ENCODE measurements around the gene RC3H2. TPM values are rescaled to one million over a fixed set of nuclear protein-coding genes. Genes with fewer than 3 reads are reported as not detected.

The RC3H2 gene
- polyA plus RNA-seq, 1 donor, result 52.1 TPM

- no peak for DNase-seq
These were observed 98.5 kb downstream of the RC3H2 start for GRCh38 chr9:122806661-122807060.

- DNase-seq, result no peak
These were observed 104.8 kb downstream of the RC3H2 start, which contains the start of gene OR1K1 for GRCh38 chr9:122800066-122801060. Gene OR1K1 (plus strand): TSS chr9:122800123. CDS start chr9:122800123, 0 bp downstream.

DNA sequence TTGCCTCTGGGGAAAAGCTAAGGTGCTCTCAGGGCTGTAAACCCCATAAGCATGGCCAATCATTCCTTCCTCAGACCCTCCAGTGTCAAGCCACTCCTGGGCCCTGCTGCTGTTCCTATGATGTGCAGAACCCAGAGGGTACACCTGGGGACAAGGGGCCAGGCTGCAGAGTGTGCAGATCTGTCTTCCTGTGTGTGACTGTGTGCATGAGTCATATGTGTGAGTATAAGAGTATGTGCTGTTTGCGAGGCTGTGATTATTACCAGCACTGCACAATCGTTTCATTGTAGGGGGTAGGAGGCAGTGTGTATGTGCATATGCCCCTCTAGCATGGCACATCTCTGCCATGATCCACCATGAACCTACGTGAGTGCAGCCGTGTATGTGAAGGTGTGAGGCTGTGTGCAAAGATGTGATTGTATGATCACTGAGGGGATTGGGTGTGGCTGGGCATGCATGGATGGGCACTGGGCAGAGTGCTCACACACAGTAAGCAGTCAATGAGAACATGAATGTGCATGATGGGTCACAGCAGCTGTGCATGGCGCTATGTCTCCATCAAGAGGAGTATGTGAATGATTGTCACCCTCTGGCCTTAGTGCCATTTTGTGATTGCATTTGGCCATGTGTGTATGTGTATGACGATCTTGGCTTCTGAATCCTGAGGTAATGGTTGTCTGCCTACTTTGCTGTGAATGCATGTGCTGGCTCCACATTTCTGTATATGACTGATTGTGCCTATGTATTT is 107.7 kb downstream of the RC3H2 start:
- DNase-seq, result no peak

Other genes starting within 250 kb of the RC3H2 start
- not detected for gene OR1B1, start 247.7 kb downstream of the RC3H2 start, polyA plus RNA-seq (ENCODE audit: insufficient read length)
- gene OR1L1, start 243.6 kb downstream of the RC3H2 start, polyA plus RNA-seq (ENCODE audit: insufficient read length), result not detected
- gene OR1L3, start 230.2 kb downstream of the RC3H2 start, polyA plus RNA-seq (ENCODE audit: insufficient read length), result not detected
- not detected for gene OR1L4, start 181.4 kb downstream of the RC3H2 start, polyA plus RNA-seq (ENCODE audit: insufficient read length)
- gene OR1L6, start 163.1 kb downstream of the RC3H2 start, polyA plus RNA-seq (ENCODE audit: insufficient read length), result not detected
- gene OR5C1, start 116.4 kb downstream of the RC3H2 start, polyA plus RNA-seq (ENCODE audit: insufficient read length), result not detected
- not detected for gene OR1K1, start 105.2 kb downstream of the RC3H2 start, polyA plus RNA-seq (ENCODE audit: insufficient read length)
- 33.8 TPM for gene PDCL, start 76.8 kb downstream of the RC3H2 start, polyA plus RNA-seq (ENCODE audit: insufficient read length)
- gene ZBTB6, start 8.0 kb upstream of the RC3H2 start, polyA plus RNA-seq (ENCODE audit: insufficient read length), result 15.1 TPM
- gene ZBTB26, start 26.2 kb upstream of the RC3H2 start, polyA plus RNA-seq (ENCODE audit: insufficient read length), result 24.5 TPM
- 82.7 TPM for gene RABGAP1, start 35.7 kb upstream of the RC3H2 start, polyA plus RNA-seq (ENCODE audit: insufficient read length)
- gene GPR21, start 128.3 kb upstream of the RC3H2 start, polyA plus RNA-seq (ENCODE audit: insufficient read length), result 0.62 TPM

Measured in left kidney (tissue), 2 donors.